ENCODE data around the gene CFAP221. TPM values are rescaled to one million over a fixed set of nuclear protein-coding genes. Genes with fewer than 3 reads are reported as not detected.

Gene CFAP221
- total and polyA plus RNA-seq, 2 donors (not counting 3 experiments of a cell fraction or from before 2014, with no cell fraction given) = 0.06 TPM; not detected in 1

GRCh38 chr2:119647440-119648169 lies 103.4 kb downstream of the CFAP221 start:
- no peaks in the 10 kb centered on the region for H3K9me1 ChIP-seq (replicated peaks; ENCODE audit: control insufficient read depth, extremely low read depth, insufficient read depth, low read length)
- H2AFZ ChIP-seq (ENCODE audit: low read depth, low read length) = no peak overlapping the region
- TF ChIP-seq MYC (IDR thresholded peaks at IDR 0.05; ENCODE audit: low read depth, low read length) (peak; percentile 91), JUN (IDR thresholded peaks at IDR 0.05; ENCODE audit: borderline replicate concordance, insufficient read depth, insufficient read length, low read depth) (peak; percentile 70), POLR2AphosphoS5 (IDR thresholded peaks at IDR 0.05; ENCODE audit: insufficient read depth, low read depth, low read length) (peak; percentile 59), POLR2A (IDR thresholded peaks at IDR 0.05; ENCODE audit: low read depth, low read length) (no peak), FOS (IDR thresholded peaks at IDR 0.05; ENCODE audit: borderline replicate concordance, insufficient read depth, low read length) (peak; percentile 76), GATA2 (IDR thresholded peaks at IDR 0.05; ENCODE audit: insufficient read depth, insufficient read length, low read depth, low read length) (no peak)
- TF ChIP-seq, protein P1, sequence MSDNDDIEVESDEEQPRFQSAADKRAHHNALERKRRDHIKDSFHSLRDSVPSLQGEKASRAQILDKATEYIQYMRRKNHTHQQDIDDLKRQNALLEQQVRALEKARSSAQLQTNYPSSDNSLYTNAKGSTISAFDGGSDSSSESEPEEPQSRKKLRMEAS (IDR thresholded peaks at IDR 0.05; ENCODE audit: insufficient read depth, insufficient read length) = peak; percentile 52
- FAIRE-seq = peak; percentile 18
- H3K4me1 ChIP-seq (ENCODE audit: control insufficient read depth, extremely low read depth, insufficient read depth, low read length) = peaks cover 71% of the 10 kb centered on the region
- no peaks in the 10 kb centered on the region for H3K79me2 ChIP-seq (ENCODE audit: control insufficient read depth, insufficient read depth, low read length)
- no peaks in the 10 kb centered on the region for H3K36me3 ChIP-seq (ENCODE audit: control insufficient read depth in 2 of 2, extremely low read depth in 1 of 2, insufficient read depth in 2 of 2, low read length in 2 of 2)
- POLR2A ChIA-PET = no interaction called here
- dilution Hi-C loops (cut with MboI; ENCODE audit: extremely low pct_ligation_motif_present, low sequenced_read_pairs) (no loop called here), intact Hi-C loops (cut with micrococcal nuclease) (loop anchor here (5.0 kb wide), 1 partner anchor 460 kb away; no protein-coding TSS in a partner anchor)
- CTCF ChIA-PET = interaction anchor here (0.6 to 2.0 kb wide), 5 partner anchors 9 to 216 kb away, joined by 3 to 6 read pairs (median 3); no protein-coding TSS in a partner anchor
- peak overlapping the region; percentile 37 for H3K4me2 ChIP-seq (ENCODE audit: insufficient read depth, low read length)
- no peaks in the 10 kb centered on the region for H3K9me3 ChIP-seq (replicated peaks; ENCODE audit: control insufficient read depth, insufficient read depth, low read length)
- no peak overlapping the region for H3K9ac ChIP-seq (replicated peaks; ENCODE audit: extremely low read depth, insufficient read depth, low read length)
- no TSS peak for BruUV-seq (replicated peaks)
- H3K27me3 ChIP-seq (ENCODE audit: control insufficient read depth in 2 of 2, insufficient read depth in 2 of 2, low read length in 2 of 2) = no peaks in the 10 kb centered on the region
- H3K27ac ChIP-seq (ENCODE audit: insufficient read depth, low read depth, low read length) = peak overlapping the region; percentile 85
- H4K20me1 ChIP-seq (replicated peaks; ENCODE audit: control insufficient read depth, extremely low read depth, insufficient read depth, low read length) = no peaks in the 10 kb centered on the region
- DNase-seq (ENCODE audit: low read depth, low spot score) = peak; percentile 86
- no peak overlapping the region for H3K4me3 ChIP-seq (replicated peaks in 1 of 3; ENCODE audit: insufficient read depth in 1 of 3, low read depth in 1 of 3, low read length in 3 of 3)

All from endothelial cell of umbilical vein (primary cell).